GM06990 (cell line): ENCODE data around the gene ADGRD1.

Experiments
- DNase-seq: peaks from one replicate; pipeline ENCODE4 v3.0.0-alpha.2; 2011; ENCODE audit not compliant: insufficient read length; ENCODE audit errors: extremely low read depth
- H3K27me3 ChIP-seq: replicated peaks from 2 replicates; pipeline ENCODE4 v1.6.0; 2011; ENCODE audit warnings: low read length; ENCODE audit not compliant: control insufficient read depth, insufficient read depth
- H3K36me3 ChIP-seq: 2 replicates; pipeline ENCODE4 v1.5.1; 2011; ENCODE audit warnings: low read length; ENCODE audit not compliant: control insufficient read depth, insufficient read depth
- H3K4me3 ChIP-seq: replicated peaks from 2 replicates; pipeline ENCODE4 v1.5.1; 2011; ENCODE audit warnings: low read depth, mild to moderate bottlenecking, control low read depth, low read length
- CTCF ChIP-seq: IDR thresholded peaks from 2 replicates; pipeline ENCODE4 v1.5.1; 2011; ENCODE audit warnings: low read length, control low read depth, mild to moderate bottlenecking, inconsistent platforms; ENCODE audit not compliant: insufficient read depth, poor library complexity, severe bottlenecking

ADGRD1 gene

GRCh38 chr12:130976171-130976720 lies 22.5 kb downstream of the ADGRD1 start:
- no peaks in the 10 kb centered on the region for H3K36me3 ChIP-seq
- no peak for DNase-seq
- no peak overlapping the region for H3K4me3 ChIP-seq
- TF ChIP-seq CTCF: no peak
- H3K27me3 ChIP-seq: no peaks in the 10 kb centered on the region

- Histone ChIP-seq H3K27me3 (no peaks in the 10 kb centered on the region), H3K36me3 (no peaks in the 10 kb centered on the region), H3K4me3 (no peak overlapping the region)
- TF ChIP-seq CTCF: no peak
- no peak for DNase-seq
These were observed 23.5 kb downstream of the ADGRD1 start for GRCh38 chr12:130977046-130977742.

- Histone ChIP-seq H3K27me3 (no peaks in the 10 kb centered on the region), H3K36me3 (no peaks in the 10 kb centered on the region), H3K4me3 (no peak overlapping the region)
- no peak for DNase-seq
- TF ChIP-seq CTCF: no peak
These were observed 24.0 kb downstream of the ADGRD1 start for GRCh38 chr12:130977743-130978095.

- H3K36me3 ChIP-seq: no peaks in the 10 kb centered on the region
- H3K27me3 ChIP-seq: no peaks in the 10 kb centered on the region
- H3K4me3 ChIP-seq: no peak overlapping the region
- TF ChIP-seq CTCF: no peak
- no peak for DNase-seq
These were observed 25.1 kb downstream of the ADGRD1 start for GRCh38 chr12:130978785-130979184.

- H3K36me3 ChIP-seq: no peaks in the 10 kb centered on the region
- no peak overlapping the region for H3K4me3 ChIP-seq
- DNase-seq: no peak
- TF ChIP-seq CTCF: no peak
- no peaks in the 10 kb centered on the region for H3K27me3 ChIP-seq
These were observed 27.5 kb downstream of the ADGRD1 start for GRCh38 chr12:130981074-130981742.
